Eye (tissue), 1 donor: ENCODE data around the gene PTPN5.

Source experiments
- DNase-seq: peaks from one replicate; pipeline ENCODE4 v3.0.0-alpha.2; 2015

The PTPN5 gene

GRCh38 chr11:18772211-18772610, 19.4 kb downstream of the PTPN5 start:
- DNase-seq, result no peak

DNA sequence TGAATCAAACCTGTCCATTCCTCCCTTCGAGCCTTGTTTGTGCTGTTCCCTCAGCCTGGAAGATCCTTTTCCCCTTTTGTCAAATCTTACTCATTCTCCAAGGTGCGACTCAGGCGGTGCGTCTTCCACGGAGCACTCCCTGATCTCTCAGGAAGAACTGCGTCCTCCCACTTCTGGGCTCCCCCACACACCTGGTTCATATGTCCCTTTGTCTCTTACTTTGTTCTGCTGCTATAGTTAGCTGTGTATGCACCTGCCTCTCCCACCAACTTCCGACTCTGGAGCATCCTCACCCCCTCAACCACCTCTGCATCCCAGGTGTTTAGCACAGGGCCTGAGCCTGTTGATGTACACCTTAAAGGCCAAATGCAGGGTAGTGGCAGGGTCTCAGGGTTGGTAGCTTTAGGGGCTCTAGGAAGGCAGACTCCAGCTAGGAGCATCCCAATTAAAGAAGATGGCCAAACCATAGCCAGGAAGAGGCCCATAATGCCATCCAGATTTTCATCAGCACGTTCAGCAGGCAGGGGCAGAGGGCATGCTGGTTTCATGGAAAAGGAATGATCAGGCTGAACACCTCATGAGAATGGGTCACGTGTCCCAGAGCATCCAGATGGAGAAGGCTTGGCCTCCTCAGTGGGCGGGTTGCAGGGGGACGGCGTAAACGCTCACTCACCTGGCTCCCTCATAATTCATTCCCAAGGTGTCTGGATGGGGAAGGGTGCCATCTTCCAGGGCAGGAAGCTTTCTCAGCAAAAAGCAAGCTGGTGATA, 20.1 kb downstream of the PTPN5 start:
- DNase-seq, result no peak

- DNase-seq, result no peak
Observed at GRCh38 chr11:18770479-18771125, 21.0 kb downstream of the PTPN5 start.

DNA sequence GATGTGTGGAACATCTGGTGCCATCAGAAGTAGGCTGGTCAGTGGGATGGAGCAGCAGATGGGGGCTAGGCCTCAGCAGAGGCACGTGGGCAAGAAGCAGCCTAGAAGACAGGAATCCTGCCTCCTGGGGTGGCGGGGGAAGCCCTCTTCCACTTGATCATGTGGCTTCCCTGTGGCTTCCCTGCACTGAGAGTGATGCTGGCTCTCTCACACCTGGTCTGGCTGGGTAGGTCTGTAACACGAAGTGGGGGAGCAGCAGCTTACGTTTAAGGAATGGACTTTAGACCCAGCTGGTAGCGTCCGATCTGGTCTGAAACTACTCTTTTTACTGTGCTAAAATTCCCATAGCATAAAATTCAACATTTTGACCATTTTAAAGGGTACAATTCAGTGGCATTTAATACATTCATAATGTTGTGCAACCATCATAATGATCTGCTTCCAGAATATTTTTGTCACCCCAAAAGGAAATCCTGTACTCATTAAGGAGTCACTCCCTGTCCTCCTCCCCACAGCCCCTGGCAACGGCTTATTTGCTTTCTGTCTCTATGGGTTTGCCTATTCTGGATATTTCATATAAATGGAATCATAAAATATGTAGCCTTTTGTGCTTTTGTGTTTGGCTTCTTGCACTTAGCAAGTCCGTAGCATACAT, 21.7 kb downstream of the PTPN5 start:
- DNase-seq, result no peak

GRCh38 chr11:18768978-18769377, 22.6 kb downstream of the PTPN5 start:
- no peak for DNase-seq

- no peak for DNase-seq
Observed at GRCh38 chr11:18768472-18768901, 23.1 kb downstream of the PTPN5 start.

DNA sequence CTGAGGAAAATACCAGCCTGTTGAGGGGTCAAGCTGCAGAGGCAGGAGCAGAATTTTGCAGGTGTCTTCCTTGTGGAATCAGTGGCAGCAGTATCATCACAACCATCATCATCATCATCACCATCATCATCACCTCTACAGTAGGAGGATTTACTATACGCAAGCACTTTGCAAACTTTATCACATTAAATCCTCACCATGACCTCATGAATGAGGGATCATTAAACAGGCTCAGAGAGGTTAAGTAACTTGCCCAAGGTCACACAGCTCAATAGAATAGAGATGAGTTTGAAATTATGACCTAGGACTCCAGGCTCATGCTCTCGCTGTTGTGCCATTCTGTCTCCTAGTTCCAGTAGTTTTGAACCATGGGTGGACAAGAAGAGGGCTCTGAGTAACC, 25.6 kb downstream of the PTPN5 start:
- no peak for DNase-seq

DNA sequence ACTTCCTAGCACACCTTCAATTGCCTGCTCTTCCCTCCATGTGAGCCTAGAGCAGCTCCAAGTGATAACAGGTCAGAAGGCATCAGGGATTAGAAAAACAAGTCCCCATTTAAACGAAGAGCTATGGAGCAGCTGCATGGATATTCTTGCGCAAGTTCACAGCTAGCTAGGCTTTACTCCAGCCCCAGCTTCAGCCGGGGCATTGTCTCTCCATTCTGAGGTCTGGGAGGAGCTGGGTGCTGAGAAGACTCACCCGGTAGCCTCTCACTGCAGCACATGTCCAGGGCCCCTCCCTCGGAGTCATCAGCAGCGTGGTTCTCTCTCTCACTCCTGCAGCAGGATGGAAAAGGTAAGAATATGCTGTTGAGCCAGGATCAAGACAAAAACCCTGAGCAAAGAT, 26.0 kb downstream of the PTPN5 start:
- DNase-seq, result no peak

- DNase-seq, result no peak
Observed at GRCh38 chr11:18761741-18762140, 29.9 kb downstream of the PTPN5 start.

- no peak for DNase-seq
Observed at GRCh38 chr11:18761144-18761543, 30.5 kb downstream of the PTPN5 start.

- peak; percentile 8 for DNase-seq
Observed at GRCh38 chr11:18757811-18758210, 33.8 kb downstream of the PTPN5 start.

GRCh38 chr11:18756889-18757288, 34.7 kb downstream of the PTPN5 start:
- DNase-seq, result no peak

GRCh38 chr11:18754308-18754707, 37.3 kb downstream of the PTPN5 start:
- no peak for DNase-seq

GRCh38 chr11:18752502-18752901, 39.1 kb downstream of the PTPN5 start:
- DNase-seq, result peak; percentile 44

DNA sequence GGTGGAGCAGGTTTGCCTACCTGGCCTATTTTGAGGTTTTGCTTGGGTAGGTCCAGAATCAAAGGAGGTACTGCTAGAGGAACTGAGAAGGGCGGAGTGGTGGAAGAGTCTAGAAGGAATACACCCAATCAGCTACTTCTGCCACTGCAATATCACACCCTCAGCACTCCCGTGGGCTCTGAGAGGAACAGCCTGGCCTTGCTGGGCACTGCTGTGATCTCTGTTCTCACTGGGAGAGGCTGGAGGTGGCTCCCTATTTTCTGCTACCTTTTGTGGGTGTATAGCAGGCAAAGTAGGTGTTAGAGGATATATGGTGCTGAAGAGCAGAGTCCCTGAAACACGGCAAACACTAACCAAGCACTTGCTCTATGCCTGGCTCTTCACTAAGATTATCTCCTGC, 40.7 kb downstream of the PTPN5 start:
- DNase-seq, result no peak

GRCh38 chr11:18749681-18750319, 41.8 kb downstream of the PTPN5 start:
- DNase-seq, result no peak

- no peak for DNase-seq
Observed at GRCh38 chr11:18748766-18749365, 42.7 kb downstream of the PTPN5 start.

DNA sequence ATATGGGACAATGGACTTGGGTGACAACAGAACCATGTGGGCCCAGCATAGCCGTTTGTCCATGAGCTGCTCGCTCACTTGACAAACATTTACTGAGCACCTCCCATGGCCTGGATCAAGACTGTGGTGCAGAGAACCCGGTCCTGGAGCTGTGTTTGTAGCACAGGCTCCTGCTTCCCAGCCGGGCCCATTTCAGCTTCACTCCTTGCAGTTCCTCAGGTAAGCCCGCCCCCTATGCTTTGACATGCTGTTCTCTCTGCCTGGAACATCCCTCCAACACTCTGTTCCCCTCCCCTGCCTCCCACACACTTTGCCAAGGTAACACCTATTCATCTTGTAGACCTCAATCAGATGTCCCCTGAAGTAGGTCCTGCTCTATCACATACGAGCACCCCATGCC, 46.3 kb downstream of the PTPN5 start:
- DNase-seq, result no peak

DNA sequence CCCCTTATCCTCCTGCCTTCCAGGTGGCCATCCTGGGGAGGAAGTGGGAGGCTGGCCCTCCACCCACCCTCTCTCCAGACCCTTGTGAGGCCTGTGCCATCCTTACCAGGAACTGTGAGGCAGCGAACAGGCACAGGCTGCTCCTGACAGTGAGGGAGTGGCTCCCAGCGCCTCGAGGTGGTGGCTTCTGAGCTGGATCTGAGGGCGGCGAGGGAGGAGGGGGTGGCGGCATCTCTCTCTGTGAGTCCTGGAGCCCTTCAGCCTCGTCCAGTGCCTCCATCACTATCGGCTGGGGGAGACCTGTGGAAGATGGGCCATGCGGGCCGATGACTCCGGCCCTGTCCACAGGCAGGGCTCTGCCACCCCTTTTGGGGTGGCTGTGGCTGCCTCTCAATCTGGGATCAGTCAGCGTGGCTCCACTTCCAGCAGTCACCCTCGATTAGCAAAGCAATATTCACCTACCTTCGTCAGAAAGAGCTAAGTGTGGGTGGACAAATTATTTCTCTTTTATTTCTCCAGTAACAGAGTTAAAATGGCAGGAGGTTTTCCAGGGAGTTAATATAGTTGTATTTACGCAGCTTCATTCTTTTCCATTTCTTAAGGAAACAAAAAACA, 47.6 kb downstream of the PTPN5 start:
- no peak for DNase-seq

DNA sequence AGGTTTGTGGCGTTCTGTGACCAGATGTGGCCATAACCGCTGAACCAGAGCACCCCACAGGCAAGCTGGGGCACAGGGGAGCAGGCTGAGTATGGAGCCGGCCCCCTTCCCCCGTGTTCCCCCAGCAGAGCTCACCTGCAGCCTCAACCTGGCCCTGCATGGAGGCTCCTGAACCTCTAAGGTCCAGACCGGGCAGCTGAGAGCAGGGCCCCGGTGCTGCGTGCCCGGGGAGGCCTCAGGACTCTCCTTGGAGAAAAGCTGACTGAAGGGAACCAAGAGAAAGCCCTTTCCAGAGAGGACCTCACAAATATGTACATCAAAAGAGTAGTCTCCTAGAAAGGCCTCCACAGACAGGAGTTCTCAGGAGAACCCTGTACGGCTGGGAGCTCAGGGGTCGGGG, 48.2 kb downstream of the PTPN5 start:
- DNase-seq, result no peak

DNA sequence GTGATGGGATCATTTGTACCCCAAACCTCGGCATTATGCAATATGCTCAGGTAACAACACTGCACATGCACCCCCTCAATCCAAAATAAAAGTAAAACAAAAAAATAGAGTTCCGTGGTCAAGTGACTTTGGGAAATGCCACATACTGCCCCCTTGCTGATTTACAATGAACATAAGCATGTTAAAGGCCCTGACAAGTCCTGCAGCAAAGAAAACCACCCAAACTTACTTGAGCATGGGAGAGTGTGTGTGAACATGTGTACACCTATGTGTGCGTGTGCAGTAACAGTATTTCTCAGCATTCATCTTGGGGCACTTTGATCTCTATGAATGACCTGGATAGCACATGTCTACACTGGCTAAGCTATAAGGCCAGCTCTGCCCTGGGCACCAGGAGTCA, 49.8 kb downstream of the PTPN5 start:
- no peak for DNase-seq

GRCh38 chr11:18739685-18740084, 51.9 kb downstream of the PTPN5 start:
- no peak for DNase-seq

GRCh38 chr11:18737642-18738041, 54.0 kb downstream of the PTPN5 start:
- DNase-seq, result no peak
